K562 (cell line): ENCODE measurements around the gene PRR36. TPM values are rescaled to one million over a fixed set of nuclear protein-coding genes. Genes with fewer than 3 reads are reported as not detected.

Experiments
- ATF6 ChIP-seq: sonication (generic); formaldehyde crosslinking; IDR thresholded peaks from 2 replicates; pipeline ENCODE4 v1.4.0; 2020; ENCODE audit warnings: mild to moderate bottlenecking, missing genetic modification reagents
- BRCA1 ChIP-seq, 2 experiments: fragments of 450-650 bp in 1 of 2; sonication (generic) in 1 of 2; formaldehyde crosslinking in 1 of 2; IDR thresholded peaks; 2 replicates each; pipeline versions ENCODE4 v1.5.0 to v1.6.1; 2017 to 2020; ENCODE audit warnings: mild to moderate bottlenecking in 1 of 2, missing genetic modification reagents in 1 of 2
- CSDE1 ChIP-seq, 2 experiments: fragments of 450-650 bp; IDR thresholded peaks; 2 replicates each; pipeline ENCODE4 v1.6.1; 2016; ENCODE audit warnings: mild to moderate bottlenecking in 1 of 2
- CTCFL ChIP-seq: IDR thresholded peaks from 2 replicates; pipeline ENCODE4 v1.6.1; 2011; ENCODE audit warnings: borderline replicate concordance, low read depth, mild to moderate bottlenecking, moderate library complexity, low read length; ENCODE audit not compliant: insufficient read depth, poor library complexity, severe bottlenecking
- E2F3 ChIP-seq: fragments of 250-450 bp; sonication (Bioruptor Pico); IDR thresholded peaks from 2 replicates; pipeline ENCODE4 v1.4.0; 2020; ENCODE audit warnings: mild to moderate bottlenecking
- HCFC1 ChIP-seq: IDR thresholded peaks from 2 replicates; pipeline ENCODE4 v1.6.1; 2012; ENCODE audit warnings: low read depth, low read length, improper control_type of control experiment
- HMGN3 ChIP-seq: IDR thresholded peaks from 2 replicates; pipeline ENCODE4 v1.6.1; 2011; ENCODE audit warnings: borderline replicate concordance, low read depth, mild to moderate bottlenecking, mixed read lengths, low read length; ENCODE audit not compliant: insufficient read length; ENCODE audit errors: extremely low read depth
- KLF10 ChIP-seq: fragments of 250-450 bp; sonication (Bioruptor Pico); IDR thresholded peaks from 2 replicates; pipeline ENCODE4 v1.6.1; 2021; ENCODE audit warnings: matching md5 sums
- MYNN ChIP-seq, 2 experiments: sonication (generic); formaldehyde crosslinking in 1 of 2; IDR thresholded peaks; 2 replicates each; pipeline versions ENCODE4 v1.5.0 to v1.6.1; 2016 to 2020; ENCODE audit warnings: antibody characterized with exemption in 1 of 2, missing genetic modification reagents in 1 of 2
- PCBP2 ChIP-seq: fragments of 200-400 bp; formaldehyde crosslinking; IDR thresholded peaks from 2 replicates; pipeline ENCODE4 v1.6.1; 2018; ENCODE audit warnings: low read length, low read depth, mild to moderate bottlenecking, moderate library complexity; ENCODE audit not compliant: poor library complexity, severe bottlenecking
- PTBP1 ChIP-seq: fragments of 200-400 bp; formaldehyde crosslinking; IDR thresholded peaks from 2 replicates; pipeline ENCODE4 v1.6.1; 2017; ENCODE audit warnings: low read depth, low read length
- SIX5 ChIP-seq, 2 experiments: IDR thresholded peaks; 2 replicates each; pipeline ENCODE4 v1.6.1; 2011; ENCODE audit warnings: low read length in 2 of 2, borderline replicate concordance in 1 of 2, low read depth in 1 of 2, mild to moderate bottlenecking in 1 of 2, moderate library complexity in 1 of 2; ENCODE audit not compliant: insufficient read depth in 1 of 2
- SNIP1 ChIP-seq: fragments of 450-650 bp; IDR thresholded peaks from 2 replicates; pipeline ENCODE4 v1.7.1; 2017; ENCODE audit warnings: low read depth, mild to moderate bottlenecking
- ZBTB11 ChIP-seq, 3 experiments: fragments of 200-800 bp in 1 of 3; fragments of 250-450 bp in 1 of 3; fragments of 450-650 bp in 1 of 3; sonication (Bioruptor Pico) in 1 of 3; sonication (Bioruptor generic) in 1 of 3; formaldehyde crosslinking in 1 of 3; IDR thresholded peaks; 2 replicates each; pipeline versions ENCODE4 v1.6.1 to v1.8.0; 2016 to 2022; ENCODE audit warnings: mild to moderate bottlenecking in 2 of 3, missing genetic modification characterization in 2 of 3, missing compliant biosample characterization in 1 of 3, moderate library complexity in 1 of 3
- ZBTB17 ChIP-seq: fragments of 450-650 bp; formaldehyde crosslinking; IDR thresholded peaks from 2 replicates; pipeline ENCODE4 v1.4.0; 2020; ENCODE audit warnings: mild to moderate bottlenecking
- ZFP36 ChIP-seq: fragments of 150-350 bp; IDR thresholded peaks from 2 replicates; pipeline ENCODE4 v1.6.1; 2018; ENCODE audit warnings: low read length, low read depth; ENCODE audit not compliant: partially characterized antibody
- ZFX ChIP-seq: sonication (generic); formaldehyde crosslinking; IDR thresholded peaks from 2 replicates; pipeline ENCODE4 v1.8.0; 2022; ENCODE audit warnings: mild to moderate bottlenecking, missing genetic modification reagents, moderate library complexity
- ZNF12 ChIP-seq: sonication (generic); formaldehyde crosslinking; IDR thresholded peaks from 2 replicates; pipeline ENCODE4 v1.4.0; 2020; ENCODE audit warnings: mild to moderate bottlenecking, missing genetic modification reagents
- polyA plus RNA-seq, 8 experiments: library from polyadenylated mRNA; depleted of rRNA in 4 of 8; stranded (reverse) in 5 of 8; unstranded in 3 of 8; fragments of >200 nt; fragmentation: Nextera tagmentation in 2 of 8; fragmentation: Illumina TruSeq in 1 of 8; extraction: Ambion mirVana in 2 of 8; extraction: Trizol in 1 of 8; gene quantifications; 2 replicates each; pipeline versions ENCODE4 v1.2.1 to v1.2.3, GENCODE V29; 2011 to 2014; ENCODE audit warnings: inconsistent platforms in 1 of 8, missing spikeins in 1 of 8
- total RNA-seq, 7 experiments: library from RNA; depleted of rRNA in 6 of 7; stranded (reverse); fragments of >200 nt in 6 of 7; fragmentation: Illumina TruSeq in 2 of 7; extraction: Trizol in 2 of 7; gene quantifications; 2 replicates each; pipeline versions ENCODE4 v1.2.1 to v1.2.3, GENCODE V29; 2011 to 2021; ENCODE audit warnings: low replicate concordance in 1 of 7

PRR36 gene
- total and polyA plus RNA-seq, 9 of the 15 experiments (the other 6 are each of a cell fraction or from before 2014, with no cell fraction given), result 0.05 to 0.42 (median 0.06) TPM; not detected in 6

- peak; percentile 99 for TF ChIP-seq CTCFL
- no peak for TF ChIP-seq MYNN (IDR thresholded peaks at IDR 0.05)
- TF ChIP-seq MYNN (CRISPR knock-in tag; IDR thresholded peaks at IDR 0.05), result no peak
- no peak for TF ChIP-seq BRCA1 (IDR thresholded peaks at IDR 0.05)
- TF ChIP-seq BRCA1 (CRISPR knock-in tag; IDR thresholded peaks at IDR 0.05), result no peak
- TF ChIP-seq ZBTB17 (CRISPR knock-in tag), result no peak
- no peak for TF ChIP-seq PCBP2
- TF ChIP-seq HMGN3, result peak; percentile 73
- TF ChIP-seq SIX5 (IDR thresholded peaks at IDR 0.05; ENCODE audit: borderline replicate concordance in 1 of 2, insufficient read depth in 1 of 2, low read depth in 1 of 2, low read length in 2 of 2), result 0 out of 4 replicates have a peak, but pooled peaks of 1 of the 2 experiments have one; percentile 7
- 0 out of 6 replicates have a peak, but pooled peaks of 1 of the 3 experiments have one; percentile 24 for TF ChIP-seq ZBTB11 (CRISPR knock-in tag; IDR thresholded peaks at IDR 0.05)
- TF ChIP-seq KLF10, result no peak
- peak; percentile 49 for TF ChIP-seq ZFX (CRISPR knock-in tag)
- TF ChIP-seq PTBP1, result 0 out of 2 replicates have a peak, but pooled peaks have one; percentile 48
- TF ChIP-seq SNIP1, result no peak
- no peak for TF ChIP-seq E2F3
- TF ChIP-seq HCFC1, result peak; percentile 73
- no peak for TF ChIP-seq CSDE1 (IDR thresholded peaks at IDR 0.05)
- TF ChIP-seq ZFP36, result no peak
- TF ChIP-seq ATF6 (CRISPR knock-in tag), result 0 out of 2 replicates have a peak, but pooled peaks have one; percentile 45
- TF ChIP-seq ZNF12 (CRISPR knock-in tag), result 0 out of 2 replicates have a peak, but pooled peaks have one; percentile 41
Measured at GRCh38 chr19:7903244-7904073, 29.3 kb upstream of the PRR36 start, which contains the start of gene MAP2K7 (continued).
